IMR-90 (cell line): Measurements from ENCODE around the gene FRMPD4. TPM values are rescaled to one million over a fixed set of nuclear protein-coding genes. Genes with fewer than 3 reads are reported as not detected.

Source experiments
- ATAC-seq: fragments of 200-7000 bp; cut with Tn5 transposase; 2 replicates; pipeline ENCODE4 v1.9.1; 2020; ENCODE audit warnings: low read depth, mild to moderate bottlenecking, moderate library complexity
- BruUV-seq: library from RNA; stranded (reverse); fragments of 400-500 nt; replicated peaks from 2 replicates; lab custom pipeline; 2021; lab: Mats Ljungman, UMichigan
- CTCF ChIA-PET: fragments of 300-600 bp; formaldehyde crosslinking; extraction: SDS; loops from one replicate; lab custom pipeline; 2021; ENCODE audit warnings: antibody characterized with exemption; lab: Yijun Ruan, JAX
- POLR2A ChIA-PET: fragments of 300-600 bp; sonication (Branson Sonifier 250); formaldehyde crosslinking; loops from one replicate; lab custom pipeline; 2022; ENCODE audit warnings: antibody characterized with exemption; ENCODE audit not compliant: unreplicated experiment; lab: Charles Lee
- DNase-seq: peaks from one replicate; pipeline ENCODE4 v3.0.0; 2013
- H2AFZ ChIP-seq: replicated peaks from 2 replicates; pipeline ENCODE3; 2013; ENCODE audit warnings: low read length, mild to moderate bottlenecking; ENCODE audit not compliant: poor library complexity
- H2AK5ac ChIP-seq: 2 replicates; pipeline ENCODE4 v1.6.1; 2013; ENCODE audit warnings: low read depth, low read length, inconsistent platforms
- H2AK9ac ChIP-seq: replicated peaks from 2 replicates; pipeline ENCODE3; 2013; ENCODE audit warnings: mild to moderate bottlenecking, low read depth, low read length, moderate library complexity; ENCODE audit not compliant: poor library complexity
- H2BK120ac ChIP-seq: 2 replicates; pipeline ENCODE4 v1.6.1; 2013; ENCODE audit warnings: low read depth, low read length, inconsistent platforms
- H2BK15ac ChIP-seq: 3 replicates; pipeline ENCODE4 v1.6.1; 2013; ENCODE audit warnings: low read depth, low read length, inconsistent platforms
- H2BK20ac ChIP-seq: 2 replicates; pipeline ENCODE4 v1.6.1; 2013; ENCODE audit warnings: low read depth, mild to moderate bottlenecking, inconsistent platforms, low read length, moderate library complexity
- H2BK5ac ChIP-seq: 2 replicates; pipeline ENCODE4 v1.6.1; 2013; ENCODE audit warnings: mild to moderate bottlenecking, low read depth, low read length, inconsistent platforms; ENCODE audit not compliant: poor library complexity, severe bottlenecking
- H3K14ac ChIP-seq: replicated peaks from 2 replicates; pipeline ENCODE4 v1.6.1; 2013; ENCODE audit warnings: low read depth, low read length, inconsistent platforms
- H3K18ac ChIP-seq: 2 replicates; pipeline ENCODE4 v1.6.1; 2013; ENCODE audit warnings: low read depth, low read length, control low read depth
- H3K23ac ChIP-seq: 2 replicates; pipeline ENCODE4 v1.6.1; 2013; ENCODE audit warnings: low read depth, low read length, inconsistent platforms
- H3K27ac ChIP-seq: 2 replicates; pipeline ENCODE4 v1.5.1; 2013; ENCODE audit warnings: mild to moderate bottlenecking, control low read depth, low read length; ENCODE audit not compliant: insufficient read depth
- H3K27me3 ChIP-seq: 2 replicates; pipeline ENCODE4 v1.6.1; 2013; ENCODE audit warnings: low read length; ENCODE audit not compliant: control insufficient read depth, insufficient read depth
- H3K36me3 ChIP-seq: 2 replicates; pipeline ENCODE4 v1.6.1; 2013; ENCODE audit warnings: low read length, mixed read lengths; ENCODE audit not compliant: control insufficient read depth, insufficient read depth
- H3K4ac ChIP-seq: 2 replicates; pipeline ENCODE4 v1.6.1; 2013; ENCODE audit warnings: low read depth, low read length, inconsistent platforms
- H3K4me1 ChIP-seq: 2 replicates; pipeline ENCODE4 v1.6.1; 2013; ENCODE audit warnings: low read length, mixed read lengths; ENCODE audit not compliant: control insufficient read depth, insufficient read depth
- H3K4me2 ChIP-seq: 2 replicates; pipeline ENCODE4 v1.6.1; 2013; ENCODE audit warnings: low read depth, mild to moderate bottlenecking, control low read depth, low read length, moderate library complexity
- H3K4me3 ChIP-seq: 2 replicates; pipeline ENCODE4 v1.5.1; 2013; ENCODE audit warnings: low read depth, mild to moderate bottlenecking, control low read depth, low read length, moderate library complexity; ENCODE audit not compliant: insufficient read depth
- H3K56ac ChIP-seq: 2 replicates; pipeline ENCODE4 v1.6.1; 2013; ENCODE audit warnings: low read length, inconsistent platforms; ENCODE audit not compliant: insufficient read depth; ENCODE audit errors: extremely low read depth
- H3K79me1 ChIP-seq, 2 experiments: 2 replicates each; pipeline ENCODE4 v1.6.1; 2013; ENCODE audit warnings: low read length in 2 of 2, inconsistent platforms in 1 of 2, low read depth in 1 of 2
- H3K9ac ChIP-seq: 2 replicates; pipeline ENCODE4 v1.6.1; 2013; ENCODE audit warnings: low read depth, low read length, control low read depth
- H3K9me1 ChIP-seq: 2 replicates; pipeline ENCODE4 v1.6.1; 2013; ENCODE audit warnings: low read length, inconsistent platforms; ENCODE audit not compliant: insufficient read depth
- H3K9me3 ChIP-seq: 2 replicates; pipeline ENCODE4 v1.6.1; 2013; ENCODE audit warnings: low read length; ENCODE audit not compliant: control insufficient read depth, insufficient read depth
- H4K20me1 ChIP-seq: 2 replicates; pipeline ENCODE4 v1.6.1; 2013; ENCODE audit warnings: low read length, inconsistent platforms; ENCODE audit not compliant: insufficient read depth
- H4K5ac ChIP-seq: 2 replicates; pipeline ENCODE4 v1.6.1; 2013; ENCODE audit warnings: mild to moderate bottlenecking, low read depth, low read length, control low read depth
- H4K8ac ChIP-seq, 2 experiments: 2 replicates each; pipeline ENCODE4 v1.6.1; 2013; ENCODE audit warnings: low read depth in 2 of 2, low read length in 2 of 2, control low read depth in 1 of 2, inconsistent platforms in 1 of 2
- H4K91ac ChIP-seq: 2 replicates; pipeline ENCODE4 v1.6.1; 2013; ENCODE audit warnings: low read depth, low read length, inconsistent platforms; ENCODE audit not compliant: insufficient read depth
- RAD21 ChIP-seq: IDR thresholded peaks from 2 replicates; pipeline ENCODE4 v1.6.1; 2012; ENCODE audit warnings: low read length, improper control_type of control experiment
- SMC3 ChIP-seq: fragments of 150-350 bp; IDR thresholded peaks from 2 replicates; pipeline ENCODE4 v1.6.1; 2016; ENCODE audit warnings: low read depth, mild to moderate bottlenecking, antibody characterized with exemption, low read length, moderate library complexity
- WGBS, 2 experiments: methylation state at CpG; one replicate each; pipeline versions ENCODE4 v1.1.5 to v1.1.7; 2013; ENCODE audit warnings: missing lambda C conversion rate in 2 of 2; ENCODE audit not compliant: insufficient read length in 1 of 2; ENCODE audit errors: extremely low coverage in 2 of 2; 5-methylcytosine and 5-hydroxymethylcytosine counted together
- dilution Hi-C: fragments of 300-500 bp; cut with HindIII; formaldehyde crosslinking; loops from one replicate; pipeline ENCODE4 v1.14.3; 2018; ENCODE audit warnings: low sequenced_read_pairs; ENCODE audit not compliant: unreplicated experiment
- in situ Hi-C: fragments of 300-500 bp; cut with MboI; formaldehyde crosslinking; loops from 3 replicates; pipeline ENCODE4 v1.14.3; 2019; ENCODE audit warnings: low sequenced_read_pairs, inconsistent platforms, mixed read lengths
- intact Hi-C: fragments of 100-400 bp; cut with micrococcal nuclease; formaldehyde crosslinking; loops from 2 replicates; pipeline ENCODE4 v1.10.0; 2022
- polyA plus RNA-seq, 3 experiments: library from polyadenylated mRNA; depleted of rRNA; stranded (reverse); fragments of >200 nt; gene quantifications; 2 replicates each; pipeline ENCODE4 v1.2.3, GENCODE V29; 2012; ENCODE audit warnings: low replicate concordance in 1 of 3
- total RNA-seq: library from RNA; depleted of rRNA; stranded (reverse); fragments of >200 nt; gene quantifications from 2 replicates; pipeline ENCODE4 v1.2.3, GENCODE V29; 2012
- TF ChIP-seq, protein P1 (sequence below): fragments of 150-350 bp; IDR thresholded peaks from 2 replicates; pipeline ENCODE4 v1.6.1; 2017; ENCODE audit warnings: mild to moderate bottlenecking, antibody characterized with exemption, low read length, low read depth
- TF ChIP-seq, protein P2 (sequence below): conservative IDR thresholded peaks from 2 replicates; pipeline ENCODE4 v1.5.1; 2012; ENCODE audit warnings: mild to moderate bottlenecking, low read depth, low read length, improper control_type of control experiment

FRMPD4 gene
- total and polyA plus RNA-seq, 2 of the 4 experiments (the other 2 are of a cell fraction) = 0.53 to 1.1 TPM

DNA sequence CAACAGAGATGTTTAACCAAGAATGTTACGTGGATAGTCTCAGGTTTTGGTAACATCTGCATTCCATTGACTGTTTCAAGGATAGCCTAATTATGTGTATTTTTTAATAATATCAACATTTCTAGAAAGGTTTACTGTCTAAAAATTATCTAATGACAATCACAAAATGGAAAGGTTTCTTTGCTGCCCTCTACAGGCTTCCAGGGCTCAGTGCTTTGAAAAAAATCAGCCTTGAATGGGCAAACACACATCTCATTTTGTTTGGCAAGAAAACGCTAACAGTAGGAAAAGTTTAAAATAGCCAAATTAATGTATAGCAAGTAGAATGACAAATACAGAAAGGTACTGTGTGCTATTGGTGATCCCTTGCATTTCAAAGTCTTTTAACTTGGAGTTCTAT, 429.6 kb downstream of the FRMPD4 start:
- ATAC-seq (no peak), DNase-seq (peak; percentile 13)
- TF ChIP-seq, protein P1, sequence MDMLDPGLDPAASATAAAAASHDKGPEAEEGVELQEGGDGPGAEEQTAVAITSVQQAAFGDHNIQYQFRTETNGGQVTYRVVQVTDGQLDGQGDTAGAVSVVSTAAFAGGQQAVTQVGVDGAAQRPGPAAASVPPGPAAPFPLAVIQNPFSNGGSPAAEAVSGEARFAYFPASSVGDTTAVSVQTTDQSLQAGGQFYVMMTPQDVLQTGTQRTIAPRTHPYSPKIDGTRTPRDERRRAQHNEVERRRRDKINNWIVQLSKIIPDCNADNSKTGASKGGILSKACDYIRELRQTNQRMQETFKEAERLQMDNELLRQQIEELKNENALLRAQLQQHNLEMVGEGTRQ = no peak
- TF ChIP-seq SMC3 (peak; percentile 51), RAD21 (peak; percentile 49)
- TF ChIP-seq, protein P2, sequence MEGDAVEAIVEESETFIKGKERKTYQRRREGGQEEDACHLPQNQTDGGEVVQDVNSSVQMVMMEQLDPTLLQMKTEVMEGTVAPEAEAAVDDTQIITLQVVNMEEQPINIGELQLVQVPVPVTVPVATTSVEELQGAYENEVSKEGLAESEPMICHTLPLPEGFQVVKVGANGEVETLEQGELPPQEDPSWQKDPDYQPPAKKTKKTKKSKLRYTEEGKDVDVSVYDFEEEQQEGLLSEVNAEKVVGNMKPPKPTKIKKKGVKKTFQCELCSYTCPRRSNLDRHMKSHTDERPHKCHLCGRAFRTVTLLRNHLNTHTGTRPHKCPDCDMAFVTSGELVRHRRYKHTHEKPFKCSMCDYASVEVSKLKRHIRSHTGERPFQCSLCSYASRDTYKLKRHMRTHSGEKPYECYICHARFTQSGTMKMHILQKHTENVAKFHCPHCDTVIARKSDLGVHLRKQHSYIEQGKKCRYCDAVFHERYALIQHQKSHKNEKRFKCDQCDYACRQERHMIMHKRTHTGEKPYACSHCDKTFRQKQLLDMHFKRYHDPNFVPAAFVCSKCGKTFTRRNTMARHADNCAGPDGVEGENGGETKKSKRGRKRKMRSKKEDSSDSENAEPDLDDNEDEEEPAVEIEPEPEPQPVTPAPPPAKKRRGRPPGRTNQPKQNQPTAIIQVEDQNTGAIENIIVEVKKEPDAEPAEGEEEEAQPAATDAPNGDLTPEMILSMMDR = peak; percentile 62
- Histone ChIP-seq H2AFZ (no peak overlapping the region), H3K4ac (no peak overlapping the region), H3K4me1 (no peaks in the 10 kb centered on the region), H4K20me1 (no peaks in the 10 kb centered on the region), H3K9me1 (no peaks in the 10 kb centered on the region), H3K18ac (no peak overlapping the region), H3K23ac (no peak overlapping the region), H4K5ac (no peak overlapping the region), H3K14ac (no peak overlapping the region), H3K56ac (no peak overlapping the region), H2AK5ac (no peak overlapping the region), H3K4me3 (no peak overlapping the region), H3K9me3 (peaks cover 2% of the 10 kb centered on the region; the same call in 1 of the 2 replicates), H2BK15ac (no peak overlapping the region), H4K91ac (no peak overlapping the region), H2BK120ac (no peak overlapping the region), H3K4me2 (no peak overlapping the region), H3K79me1 (no peaks in the 10 kb centered on the region), H2BK5ac (no peak overlapping the region), H2AK9ac (no peak overlapping the region), H3K9ac (no peak overlapping the region), H3K27ac (no peak overlapping the region), H3K27me3 (no peaks in the 10 kb centered on the region), H3K36me3 (no peaks in the 10 kb centered on the region), H2BK20ac (peak overlapping the region; percentile 53; the same call in 1 of the 2 replicates), H4K8ac (no peak overlapping the region; a peak in 1 of 4 replicates)
- BruUV-seq = no TSS peak
- no CpG with 5 or more reads among the region's 2 CpGs for WGBS, 2 experiments
- in situ Hi-C loops = no loop called here
- intact Hi-C loops = loop anchor here (2.0 to 10.0 kb wide), 3 partner anchors 206 to 487 kb away; partner anchors contain the start of gene FRMPD4
- POLR2A ChIA-PET = no interaction called here
- dilution Hi-C loops = no loop called here
- CTCF ChIA-PET = no interaction called here
